Naive thymus-derived CD4-positive, alpha-beta T cell (primary cell): ENCODE results near the gene COG7. TPM values are rescaled to one million over a fixed set of nuclear protein-coding genes. Genes with fewer than 3 reads are reported as not detected.
"Not testable (repeated sequence)": the region's sequence is repeated elsewhere in the genome, so short reads cannot be mapped to it uniquely, and the experiment has no call there.

Source experiments
- ATAC-seq: fragments of 150-1000 bp; cut with Tn5 transposase; 2 replicates; pipeline ENCODE4 v1.10.0; 2021; ENCODE audit warnings: mild to moderate bottlenecking, moderate library complexity
- CTCF ChIA-PET: fragments of 350-600 bp; sonication (Branson Sonifier 250); formaldehyde crosslinking; loops from one replicate; lab custom pipeline; 2021; ENCODE audit warnings: antibody characterized with exemption; lab: Charles Lee
- POLR2A ChIA-PET: fragments of 350-600 bp; sonication (Branson Sonifier 250); formaldehyde crosslinking; loops from one replicate; lab custom pipeline; 2021; ENCODE audit warnings: antibody characterized with exemption, inconsistent platforms; lab: Charles Lee
- DNase-seq, 9 donors: peaks; one replicate each; pipeline versions ENCODE4 v3.0.0 to v3.0.0-alpha.2; 2020 to 2022; ENCODE audit warnings: mixed read lengths in 1 of 9
- H3K27ac ChIP-seq: one replicate; pipeline ENCODE4 v1.7.0; 2013; ENCODE audit warnings: mild to moderate bottlenecking, low read depth, low read length, moderate library complexity
- H3K27me3 ChIP-seq, 2 donors: one replicate each; pipeline ENCODE4 v1.7.0; 2013; ENCODE audit warnings: low read length in 2 of 2, mild to moderate bottlenecking in 2 of 2, moderate library complexity in 2 of 2; ENCODE audit not compliant: control insufficient read depth in 2 of 2, insufficient read depth in 2 of 2
- H3K36me3 ChIP-seq, 3 experiments: 1 replicate in 2 of 3; 2 replicates in 1 of 3; pipeline ENCODE4 v1.7.0; 2013; ENCODE audit warnings: low read length in 3 of 3, mild to moderate bottlenecking in 3 of 3, moderate library complexity in 1 of 3; ENCODE audit not compliant: insufficient read depth in 3 of 3, control insufficient read depth in 2 of 3
- H3K4me1 ChIP-seq, 2 donors: one replicate each; pipeline ENCODE4 v1.7.0; 2013; ENCODE audit warnings: low read length in 2 of 2, mild to moderate bottlenecking in 2 of 2, moderate library complexity in 1 of 2; ENCODE audit not compliant: control insufficient read depth in 2 of 2, insufficient read depth in 2 of 2
- H3K4me3 ChIP-seq: 2 replicates; pipeline ENCODE4 v1.7.0; 2013; ENCODE audit warnings: mild to moderate bottlenecking, low read length
- H3K9me3 ChIP-seq, 3 experiments: 1 replicate in 2 of 3; 2 replicates in 1 of 3; pipeline ENCODE4 v1.7.0; 2013; ENCODE audit warnings: low read length in 3 of 3; ENCODE audit not compliant: control insufficient read depth in 2 of 3
- H3K27ac Mint-ChIP-seq, 9 donors: one replicate each; pipeline ENCODE4 v1.8.0; 2020 to 2022; ENCODE audit warnings: mixed read lengths in 9 of 9, mild to moderate bottlenecking in 8 of 9, moderate library complexity in 5 of 9, inconsistent platforms in 2 of 9
- H3K27me3 Mint-ChIP-seq, 5 donors: one replicate each; pipeline ENCODE4 v1.8.0; 2021 to 2022; ENCODE audit warnings: mixed read lengths in 5 of 5, mild to moderate bottlenecking in 1 of 5
- H3K36me3 Mint-ChIP-seq, 5 donors: one replicate each; pipeline ENCODE4 v1.8.0; 2020 to 2022; ENCODE audit warnings: mixed read lengths in 5 of 5, mild to moderate bottlenecking in 3 of 5, inconsistent platforms in 1 of 5
- H3K4me1 Mint-ChIP-seq, 7 donors: one replicate each; pipeline ENCODE4 v1.8.0; 2020 to 2022; ENCODE audit warnings: mixed read lengths in 7 of 7, mild to moderate bottlenecking in 3 of 7, inconsistent platforms in 1 of 7
- H3K4me3 Mint-ChIP-seq, 10 donors: one replicate each; pipeline ENCODE4 v1.8.0; 2020 to 2022; ENCODE audit warnings: mild to moderate bottlenecking in 10 of 10, mixed read lengths in 10 of 10, moderate library complexity in 6 of 10, inconsistent platforms in 2 of 10
- H3K9me3 Mint-ChIP-seq, 11 donors: one replicate each; pipeline ENCODE4 v1.8.0; 2020 to 2022; ENCODE audit warnings: mixed read lengths in 11 of 11, mild to moderate bottlenecking in 4 of 11, inconsistent platforms in 1 of 11, moderate library complexity in 1 of 11
- intact Hi-C, 2 donors: fragments of 100-400 bp; cut with micrococcal nuclease; formaldehyde crosslinking; loops; one replicate each; pipeline ENCODE4 v1.15.1; 2023
- polyA plus RNA-seq, 2 donors: library from polyadenylated mRNA; unstranded; fragments of 300-500 nt; fragmentation: Illumina TruSeq; gene quantifications; one replicate each; pipeline ENCODE4 v1.2.3, GENCODE V29; 2021
- total RNA-seq, 6 experiments: library from RNA in 5 of 6; stranded (reverse) in 5 of 6; gene quantifications; 1 replicate in 5 of 6; 2 replicates in 1 of 6; pipeline ENCODE4 v1.2.3 and lab custom pipeline; 2021 to 2026

Gene COG7
- total and polyA plus RNA-seq, 7 experiments from 2014 or later: 9.6 to 28.4 (median 18.9) TPM

GRCh38 chr16:23406024-23406423, 47.0 kb downstream of the COG7 start:
- peaks cover 17 to 68% (median 32%) of the 10 kb centered on the region in 5 donors for H3K36me3 Mint-ChIP-seq
- Histone ChIP-seq H3K4me1 (no peaks in the 10 kb centered on the region), H3K4me3 (no peak overlapping the region), H3K27me3 (no peaks in the 10 kb centered on the region), H3K27ac (no peak overlapping the region), H3K36me3 (peaks cover 9 to 91% (median 26%) of the 10 kb centered on the region in 3 experiments), H3K9me3 (no peaks in the 10 kb centered on the region)
- ChIA-PET POLR2A (no interaction called here), CTCF (no interaction called here)
- H3K4me1 Mint-ChIP-seq: no peaks in the 10 kb centered on the region
- no peaks in the 10 kb centered on the region for H3K27me3 Mint-ChIP-seq
- H3K9me3 Mint-ChIP-seq: no peaks in the 10 kb centered on the region
- intact Hi-C loops: no loop called here
- ATAC-seq (no peak), DNase-seq (no peak)
- no peak overlapping the region for H3K4me3 Mint-ChIP-seq
- H3K27ac Mint-ChIP-seq: no peak overlapping the region

GRCh38 chr16:23403547-23403946, 49.4 kb downstream of the COG7 start:
- H3K4me1 ChIP-seq: no peaks in the 10 kb centered on the region
- peaks cover 9 to 94% (median 40%) of the 10 kb centered on the region in 3 experiments for H3K36me3 ChIP-seq
- Mint-ChIP-seq H3K27ac (no peak overlapping the region), H3K27me3 (no peaks in the 10 kb centered on the region), H3K4me1 (no peaks in the 10 kb centered on the region), H3K4me3 (no peak overlapping the region), H3K36me3 (peaks cover 12 to 69% (median 37%) of the 10 kb centered on the region in 5 donors), H3K9me3 (no peaks in the 10 kb centered on the region)
- ChIA-PET CTCF (no interaction called here), POLR2A (no interaction called here)
- no peak overlapping the region for H3K4me3 ChIP-seq
- no peaks in the 10 kb centered on the region for H3K27me3 ChIP-seq
- H3K27ac ChIP-seq: no peak overlapping the region
- no peak for DNase-seq
- no peaks in the 10 kb centered on the region for H3K9me3 ChIP-seq
- ATAC-seq: no peak
- intact Hi-C loops: no loop called here

- intact Hi-C loops: no loop called here
- ATAC-seq (no peak), DNase-seq (no peak)
- Mint-ChIP-seq H3K4me1 (no peaks in the 10 kb centered on the region), H3K36me3 (peaks cover 10 to 71% (median 43%) of the 10 kb centered on the region in 5 donors), H3K4me3 (no peak overlapping the region), H3K27me3 (no peaks in the 10 kb centered on the region), H3K27ac (no peak overlapping the region), H3K9me3 (no peaks in the 10 kb centered on the region)
- Histone ChIP-seq H3K4me3 (no peak overlapping the region), H3K27ac (no peak overlapping the region), H3K27me3 (no peaks in the 10 kb centered on the region), H3K9me3 (no peaks in the 10 kb centered on the region), H3K36me3 (peaks cover 5 to 99% (median 40%) of the 10 kb centered on the region in 3 experiments), H3K4me1 (no peaks in the 10 kb centered on the region)
- CTCF ChIA-PET: no interaction called here
- POLR2A ChIA-PET: no interaction called here
Measured at GRCh38 chr16:23402100-23402499, 50.9 kb downstream of the COG7 start.

- no peaks in the 10 kb centered on the region for H3K27me3 Mint-ChIP-seq
- Histone ChIP-seq H3K36me3 (peaks cover 3 to 99% (median 34%) of the 10 kb centered on the region in 3 experiments), H3K4me3 (no peak overlapping the region), H3K27me3 (no peaks in the 10 kb centered on the region), H3K9me3 (no peaks in the 10 kb centered on the region), H3K4me1 (no peaks in the 10 kb centered on the region), H3K27ac (no peak overlapping the region)
- ChIA-PET POLR2A (no interaction called here), CTCF (no interaction called here)
- intact Hi-C loops: no loop called here
- no peak overlapping the region for H3K27ac Mint-ChIP-seq
- peaks cover 11 to 67% (median 41%) of the 10 kb centered on the region in 5 donors for H3K36me3 Mint-ChIP-seq
- H3K4me1 Mint-ChIP-seq: no peaks in the 10 kb centered on the region
- H3K9me3 Mint-ChIP-seq: no peaks in the 10 kb centered on the region
- DNase-seq: no peak
- ATAC-seq: no peak
- H3K4me3 Mint-ChIP-seq: no peak overlapping the region
Measured at GRCh38 chr16:23401139-23401538, 51.9 kb downstream of the COG7 start.

GRCh38 chr16:23400447-23400846, 52.5 kb downstream of the COG7 start:
- H3K36me3 ChIP-seq: peaks cover 3 to 99% (median 33%) of the 10 kb centered on the region in 3 experiments
- CTCF ChIA-PET, H3K9me3 Mint-ChIP-seq, intact Hi-C loops, H3K4me1 ChIP-seq, H3K4me3 ChIP-seq, H3K27ac Mint-ChIP-seq, H3K27ac ChIP-seq, DNase-seq, ATAC-seq, H3K4me3 Mint-ChIP-seq, H3K4me1 Mint-ChIP-seq, H3K9me3 ChIP-seq, POLR2A ChIA-PET, H3K27me3 Mint-ChIP-seq, H3K27me3 ChIP-seq: not testable (repeated sequence)
- H3K36me3 Mint-ChIP-seq: peaks cover 11 to 67% (median 41%) of the 10 kb centered on the region in 5 donors

- peak overlapping the region in 1 of 9 donors; percentile 7 for H3K27ac Mint-ChIP-seq
Measured at GRCh38 chr16:23398987-23399805, 53.8 kb downstream of the COG7 start.

GRCh38 chr16:23397464-23397863, 55.5 kb downstream of the COG7 start:
- no peaks in the 10 kb centered on the region for H3K4me1 Mint-ChIP-seq
- POLR2A ChIA-PET: no interaction called here
- no peaks in the 10 kb centered on the region for H3K9me3 Mint-ChIP-seq
- no peak overlapping the region for H3K4me3 Mint-ChIP-seq
- Histone ChIP-seq H3K9me3 (no peaks in the 10 kb centered on the region), H3K36me3 (peaks cover 0 to 83% (median 21%) of the 10 kb centered on the region in 3 experiments), H3K27me3 (no peaks in the 10 kb centered on the region), H3K27ac (no peak overlapping the region), H3K4me1 (no peaks in the 10 kb centered on the region), H3K4me3 (no peak overlapping the region)
- ATAC-seq (no peak), DNase-seq (no peak)
- peaks cover 7 to 73% (median 27%) of the 10 kb centered on the region in 5 donors for H3K36me3 Mint-ChIP-seq
- CTCF ChIA-PET: no interaction called here
- H3K27me3 Mint-ChIP-seq: no peaks in the 10 kb centered on the region
- H3K27ac Mint-ChIP-seq: no peak overlapping the region
- intact Hi-C loops: no loop called here

More at GRCh38 chr16:23398987-23399805, 53.8 kb downstream of the COG7 start:
- H3K4me3 ChIP-seq: no peak overlapping the region
- H3K9me3 ChIP-seq: no peaks in the 10 kb centered on the region
- H3K27ac ChIP-seq: no peak overlapping the region
- H3K36me3 ChIP-seq: peaks cover 3 to 88% (median 27%) of the 10 kb centered on the region in 3 experiments
- no peak for DNase-seq
- H3K4me1 Mint-ChIP-seq: no peaks in the 10 kb centered on the region
- no peaks in the 10 kb centered on the region for H3K9me3 Mint-ChIP-seq
- peaks cover 11 to 71% (median 38%) of the 10 kb centered on the region in 5 donors for H3K36me3 Mint-ChIP-seq
- H3K4me3 Mint-ChIP-seq: no peak overlapping the region
- H3K4me1 ChIP-seq: no peaks in the 10 kb centered on the region
- no peaks in the 10 kb centered on the region for H3K27me3 ChIP-seq
- no peaks in the 10 kb centered on the region for H3K27me3 Mint-ChIP-seq
- POLR2A ChIA-PET: no interaction called here
- no peak for ATAC-seq
- intact Hi-C loops: no loop called here
- CTCF ChIA-PET: no interaction called here
